PC-9 (cell line): ENCODE data around the gene ZCCHC4. TPM values are rescaled to one million over a fixed set of nuclear protein-coding genes. Genes with fewer than 3 reads are reported as not detected.
"Not testable (repeated sequence)": the region's sequence is repeated elsewhere in the genome, so short reads cannot be mapped to it uniquely, and the experiment has no call there.

ENCODE experiments used
- BruUV-seq: library from RNA; stranded (reverse); fragments of 400-500 nt; replicated peaks from 2 replicates; lab custom pipeline; 2021; lab: Mats Ljungman, UMichigan
- CTCF ChIA-PET: fragments of 300-600 bp; sonication (Branson Sonifier 250); formaldehyde crosslinking; loops from one replicate; lab custom pipeline; 2022; ENCODE audit warnings: antibody characterized with exemption; lab: Charles Lee
- POLR2A ChIA-PET: fragments of 300-600 bp; sonication (Branson Sonifier 250); formaldehyde crosslinking; loops from one replicate; lab custom pipeline; 2022; ENCODE audit warnings: antibody characterized with exemption; ENCODE audit not compliant: unreplicated experiment; lab: Charles Lee
- DNase-seq, 2 experiments: peaks; one replicate each; pipeline versions ENCODE4 v3.0.0 to v3.0.0-alpha.2; 2015 to 2022; ENCODE audit warnings: mixed read lengths in 1 of 2
- H2AFZ ChIP-seq: fragments of 200-600 bp; sonication (generic); 2 replicates; pipeline ENCODE4 v1.8.1; 2017; ENCODE audit warnings: antibody characterized with exemption
- H3F3A ChIP-seq: fragments of 200-600 bp; sonication (generic); 2 replicates; pipeline ENCODE4 v1.8.1; 2017; ENCODE audit warnings: antibody characterized with exemption, mild to moderate bottlenecking, low read depth; ENCODE audit not compliant: insufficient read depth
- H3K27ac ChIP-seq: fragments of 200-600 bp; sonication (generic); 2 replicates; pipeline ENCODE4 v1.6.1; 2016; ENCODE audit warnings: mixed run types
- H3K27me3 ChIP-seq: fragments of 200-600 bp; sonication (generic); 2 replicates; pipeline ENCODE4 v1.6.1; 2016; ENCODE audit warnings: low read depth, mixed run types; ENCODE audit not compliant: insufficient read depth
- H3K36me3 ChIP-seq: fragments of 200-600 bp; sonication (generic); 2 replicates; pipeline ENCODE4 v1.6.1; 2016; ENCODE audit warnings: low read depth, mixed run types
- H3K4me1 ChIP-seq: fragments of 200-600 bp; sonication (generic); replicated peaks from 2 replicates; pipeline ENCODE4 v1.6.1; 2016; ENCODE audit warnings: mixed run types; ENCODE audit not compliant: insufficient read depth
- H3K4me2 ChIP-seq: fragments of 200-600 bp; sonication (generic); 2 replicates; pipeline ENCODE4 v1.6.1; 2017; ENCODE audit warnings: mixed run types
- H3K4me3 ChIP-seq: fragments of 200-600 bp; sonication (generic); 2 replicates; pipeline ENCODE4 v1.6.1; 2016; ENCODE audit warnings: mixed run types
- H3K79me2 ChIP-seq: fragments of 200-600 bp; sonication (generic); 2 replicates; pipeline ENCODE4 v1.6.1; 2017; ENCODE audit warnings: low read depth, mixed run types
- H3K9me2 ChIP-seq: fragments of 200-600 bp; sonication (generic); 2 replicates; pipeline ENCODE4 v1.8.1; 2017; ENCODE audit warnings: mild to moderate bottlenecking; ENCODE audit not compliant: insufficient read depth
- H3K9me3 ChIP-seq: fragments of 200-600 bp; sonication (generic); 2 replicates; pipeline ENCODE4 v1.8.1; 2016; ENCODE audit warnings: low read depth; ENCODE audit not compliant: insufficient read depth
- H4K20me1 ChIP-seq: fragments of 200-600 bp; sonication (generic); 2 replicates; pipeline ENCODE4 v1.8.1; 2017; ENCODE audit not compliant: insufficient read depth
- CTCF ChIP-seq: fragments of 200-600 bp; sonication (generic); conservative IDR thresholded peaks from 2 replicates; pipeline ENCODE4 v1.6.1; 2017; ENCODE audit warnings: mixed run types, antibody characterized with exemption, mild to moderate bottlenecking, moderate library complexity
- EZH2 ChIP-seq: fragments of 200-600 bp; sonication (generic); IDR thresholded peaks from 2 replicates; pipeline ENCODE4 v1.8.0; 2017; ENCODE audit warnings: antibody characterized with exemption, low read depth
- intact Hi-C: fragments of 100-400 bp; cut with micrococcal nuclease; formaldehyde crosslinking; loops from one replicate; pipeline ENCODE4 v1.10.0; 2022; ENCODE audit not compliant: unreplicated experiment
- total RNA-seq: library from RNA; stranded (reverse); gene quantifications from 2 replicates; pipeline ENCODE4 v1.2.3, GENCODE V29; 2021

Gene ZCCHC4
- total RNA-seq, 1 experiment from 2014 or later: 11.7 TPM

GRCh38 chr4:25367877-25368276, 55.3 kb downstream of the ZCCHC4 start:
- intact Hi-C loops: loop anchor here (5.0 kb wide), 3 partner anchors 136 to 386 kb away; partner anchors contain the start of gene PI4K2B
- BruUV-seq: no TSS peak

GRCh38 chr4:25368315-25368714, 55.7 kb downstream of the ZCCHC4 start:
- Histone ChIP-seq H3F3A (no peaks in the 10 kb centered on the region), H3K9me3 (no peaks in the 10 kb centered on the region), H3K79me2 (no peaks in the 10 kb centered on the region), H3K4me2 (no peak overlapping the region), H2AFZ (no peak overlapping the region), H3K27ac (no peak overlapping the region), H4K20me1 (no peaks in the 10 kb centered on the region), H3K4me3 (no peak overlapping the region), H3K36me3 (no peaks in the 10 kb centered on the region), H3K9me2 (no peaks in the 10 kb centered on the region), H3K27me3 (no peaks in the 10 kb centered on the region), H3K4me1 (no peaks in the 10 kb centered on the region)
- POLR2A ChIA-PET: no interaction called here
- no peak for DNase-seq
- CTCF ChIA-PET: no interaction called here
- no TSS peak for BruUV-seq
- intact Hi-C loops: loop anchor here (5.0 kb wide), 3 partner anchors 136 to 386 kb away; partner anchors contain the start of gene PI4K2B
- TF ChIP-seq EZH2 (no peak), CTCF (no peak)

More at GRCh38 chr4:25367877-25368276, 55.3 kb downstream of the ZCCHC4 start:
- no peak overlapping the region for H3K4me2 ChIP-seq
- no peak overlapping the region for H2AFZ ChIP-seq
- H3K27ac ChIP-seq: no peak overlapping the region
- no peaks in the 10 kb centered on the region for H4K20me1 ChIP-seq
- no peak overlapping the region for H3K4me3 ChIP-seq
- H3K4me1 ChIP-seq: no peaks in the 10 kb centered on the region
- TF ChIP-seq EZH2: no peak
- no peak for TF ChIP-seq CTCF
- H3K79me2 ChIP-seq: no peaks in the 10 kb centered on the region
- ChIA-PET CTCF (no interaction called here), POLR2A (no interaction called here)
- H3K27me3 ChIP-seq: no peaks in the 10 kb centered on the region
- H3K36me3 ChIP-seq: no peaks in the 10 kb centered on the region
- H3K9me3 ChIP-seq: no peaks in the 10 kb centered on the region
- H3F3A ChIP-seq: no peaks in the 10 kb centered on the region
- no peak for DNase-seq
- no peaks in the 10 kb centered on the region for H3K9me2 ChIP-seq

GRCh38 chr4:25370242-25370641, 57.7 kb downstream of the ZCCHC4 start:
- ChIA-PET CTCF (no interaction called here), POLR2A (no interaction called here)
- H3K27me3 ChIP-seq: no peaks in the 10 kb centered on the region
- no peak overlapping the region for H3K4me3 ChIP-seq
- no peaks in the 10 kb centered on the region for H4K20me1 ChIP-seq
- no peaks in the 10 kb centered on the region for H3K9me2 ChIP-seq
- no peaks in the 10 kb centered on the region for H3K9me3 ChIP-seq
- no peaks in the 10 kb centered on the region for H3K4me1 ChIP-seq
- H3F3A ChIP-seq: 0 out of 2 replicates have a peak, but pooled peaks cover 5% of the 10 kb centered on the region
- no peaks in the 10 kb centered on the region for H3K79me2 ChIP-seq
- no peaks in the 10 kb centered on the region for H3K36me3 ChIP-seq
- intact Hi-C loops: no loop called here
- TF ChIP-seq EZH2 (no peak), CTCF (no peak)
- H2AFZ ChIP-seq: no peak overlapping the region
- no peak for DNase-seq
- BruUV-seq: no TSS peak
- no peak overlapping the region for H3K27ac ChIP-seq
- no peak overlapping the region for H3K4me2 ChIP-seq

- H3K9me2 ChIP-seq, DNase-seq, H3K27ac ChIP-seq, H3K9me3 ChIP-seq, CTCF ChIA-PET, BruUV-seq, POLR2A ChIA-PET, H3K79me2 ChIP-seq, H3K27me3 ChIP-seq, H3F3A ChIP-seq, H4K20me1 ChIP-seq, H3K4me2 ChIP-seq, intact Hi-C loops, H3K4me3 ChIP-seq, H3K36me3 ChIP-seq, H3K4me1 ChIP-seq, H2AFZ ChIP-seq: not testable (repeated sequence)
These were observed 60.0 kb downstream of the ZCCHC4 start for GRCh38 chr4:25372549-25372948.
